ENCODE data around the gene BBS1. TPM values are rescaled to one million over a fixed set of nuclear protein-coding genes. Genes with fewer than 3 reads are reported as not detected.

BBS1 gene
- total and polyA plus RNA-seq, 7 experiments from 2014 or later, result 9.6 to 38.2 (median 22.7) TPM

- Mint-ChIP-seq H3K4me1 (peaks cover 9 to 37% (median 17%) of the 10 kb centered on the region in 7 donors), H3K9me3 (no peaks in the 10 kb centered on the region), H3K4me3 (peak overlapping the region; percentile 86 to 92 (median 90)), H3K27me3 (no peaks in the 10 kb centered on the region), H3K36me3 (peaks cover 0 to 11% (median 0%) of the 10 kb centered on the region in 5 donors), H3K27ac (peak overlapping the region; percentile 75 to 91 (median 88))
- intact Hi-C loops (cut with micrococcal nuclease), result loop anchor here (1.0 to 10.0 kb wide), 9 partner anchors 13 to 199 kb away; partner anchors contain the start of genes ACTN3 (in 2 of the 2), PELI3 (in 2 of the 2), RBM4 (in 2 of the 2) and ZDHHC24 (in 2 of the 2)
- POLR2A ChIA-PET, result interaction anchor here (0.6 to 4.3 kb wide), 12 partner anchors 12 to 199 kb away, joined by 3 to 42 read pairs (median 4); partner anchors contain the start of genes BBS1, CCDC87, CCS and MRPL11
- H3K4me3 ChIP-seq (ENCODE audit: low read length), result peak overlapping the region; percentile 86
- DNase-seq (no peak), ATAC-seq (no peak)
- CTCF ChIA-PET, result interaction anchor here (0.5 to 2.6 kb wide), 9 partner anchors 8 to 537 kb away, joined by 3 to 12 read pairs (median 5); partner anchors contain the start of genes MRPL11, NPAS4, PELI3 and RBM4B
- peaks cover 0 to 4% (median 0%) of the 10 kb centered on the region in 3 experiments for H3K36me3 ChIP-seq (ENCODE audit: control insufficient read depth in 2 of 3, insufficient read depth in 3 of 3, low read length in 3 of 3)
- H3K4me1 ChIP-seq (ENCODE audit: control insufficient read depth in 2 of 2, insufficient read depth in 2 of 2, low read length in 2 of 2), result peaks cover 9 to 14% of the 10 kb centered on the region in 2 donors
- peak overlapping the region; percentile 90 for H3K27ac ChIP-seq (ENCODE audit: low read depth, low read length)
- H3K9me3 ChIP-seq (ENCODE audit: control insufficient read depth in 2 of 3, low read length in 3 of 3), result no peaks in the 10 kb centered on the region
- no peaks in the 10 kb centered on the region for H3K27me3 ChIP-seq (ENCODE audit: control insufficient read depth in 2 of 2, insufficient read depth in 2 of 2, low read length in 2 of 2)
These were observed 30.9 kb upstream of the BBS1 start for GRCh38 chr11:66479394-66480116.

- POLR2A ChIA-PET, result interaction anchor here (0.6 to 4.3 kb wide), 15 partner anchors 13 to 198 kb away, joined by 3 to 42 read pairs (median 4); partner anchors contain the start of genes BBS1, CCDC87, CCS and MRPL11
- Histone ChIP-seq H3K36me3 (ENCODE audit: control insufficient read depth in 2 of 3, insufficient read depth in 3 of 3, low read length in 3 of 3) (peaks cover 0 to 11% (median 0%) of the 10 kb centered on the region in 3 experiments), H3K9me3 (ENCODE audit: control insufficient read depth in 2 of 3, low read length in 3 of 3) (no peaks in the 10 kb centered on the region), H3K27me3 (ENCODE audit: control insufficient read depth in 2 of 2, insufficient read depth in 2 of 2, low read length in 2 of 2) (no peaks in the 10 kb centered on the region), H3K4me3 (ENCODE audit: low read length) (peak within 1 kb of the TSS; percentile 86), H3K4me1 (ENCODE audit: control insufficient read depth in 2 of 2, insufficient read depth in 2 of 2, low read length in 2 of 2) (peaks cover 9 to 14% of the 10 kb centered on the region in 2 donors), H3K27ac (ENCODE audit: low read depth, low read length) (peak within 1 kb of the TSS; percentile 90)
- no peaks in the 10 kb centered on the region for H3K27me3 Mint-ChIP-seq
- peak; percentile 87 to 97 (median 95) for DNase-seq
- peaks cover 0 to 11% (median 0%) of the 10 kb centered on the region in 5 donors for H3K36me3 Mint-ChIP-seq
- ATAC-seq, result peak; percentile 99
- CTCF ChIA-PET, result interaction anchor here (0.5 to 2.6 kb wide), 7 partner anchors 9 to 538 kb away, joined by 3 to 12 read pairs (median 5); partner anchors contain the start of genes MRPL11, NPAS4, PELI3 and RBM4B
- H3K4me1 Mint-ChIP-seq, result peaks cover 9 to 37% (median 17%) of the 10 kb centered on the region in 7 donors
- no peaks in the 10 kb centered on the region for H3K9me3 Mint-ChIP-seq
- peak within 1 kb of the TSS; percentile 86 to 92 (median 90) for H3K4me3 Mint-ChIP-seq
- intact Hi-C loops (cut with micrococcal nuclease), result loop anchor here (1.0 to 10.0 kb wide), 8 partner anchors 14 to 168 kb away; partner anchors contain the start of genes ACTN3 (in 2 of the 2), PELI3 (in 2 of the 2), RBM4 (in 2 of the 2) and ZDHHC24 (in 2 of the 2)
- peak within 1 kb of the TSS; percentile 75 to 91 (median 90) for H3K27ac Mint-ChIP-seq
These were observed 30.1 kb upstream of the BBS1 start, which contains the start of gene DPP3 for GRCh38 chr11:66480117-66480938. Gene DPP3 (plus strand): TSS chr11:66480434. CDS start chr11:66482201, 1,767 bp downstream.

GRCh38 chr11:66484806-66485380, 25.5 kb upstream of the BBS1 start:
- no peak overlapping the region for H3K4me3 ChIP-seq (ENCODE audit: low read length)
- H3K36me3 ChIP-seq (ENCODE audit: control insufficient read depth in 2 of 3, insufficient read depth in 3 of 3, low read length in 3 of 3), result peaks cover 0 to 52% (median 0%) of the 10 kb centered on the region in 3 experiments
- no peak for DNase-seq
- peaks cover 3 to 18% (median 8%) of the 10 kb centered on the region in 7 donors for H3K4me1 Mint-ChIP-seq
- H3K36me3 Mint-ChIP-seq, result peaks cover 0 to 15% (median 0%) of the 10 kb centered on the region in 5 donors
- no peaks in the 10 kb centered on the region for H3K27me3 ChIP-seq (ENCODE audit: control insufficient read depth in 2 of 2, insufficient read depth in 2 of 2, low read length in 2 of 2)
- no peaks in the 10 kb centered on the region for H3K9me3 Mint-ChIP-seq
- no peaks in the 10 kb centered on the region for H3K9me3 ChIP-seq (ENCODE audit: control insufficient read depth in 2 of 3, low read length in 3 of 3)
- intact Hi-C loops (cut with micrococcal nuclease), result loop anchor here in 1 of 2 donors (10.0 kb wide), 1 partner anchor 130 kb away; the partner anchor contains the start of gene RBM14
- ChIA-PET POLR2A (interaction anchor here (0.6 kb wide), 1 partner anchor 10 kb away, joined by 3 read pairs; no protein-coding TSS in a partner anchor), CTCF (no interaction called here)
- H3K27me3 Mint-ChIP-seq, result no peaks in the 10 kb centered on the region
- peaks cover 0 to 7% of the 10 kb centered on the region in 2 donors for H3K4me1 ChIP-seq (ENCODE audit: control insufficient read depth in 2 of 2, insufficient read depth in 2 of 2, low read length in 2 of 2)
- no peak overlapping the region for H3K27ac Mint-ChIP-seq
- H3K4me3 Mint-ChIP-seq, result no peak overlapping the region
- ATAC-seq, result no peak
- H3K27ac ChIP-seq (ENCODE audit: low read depth, low read length), result no peak overlapping the region

GRCh38 chr11:66488957-66489356, 21.5 kb upstream of the BBS1 start:
- Histone ChIP-seq H3K4me3 (ENCODE audit: low read length) (no peak overlapping the region), H3K27ac (ENCODE audit: low read depth, low read length) (no peak overlapping the region), H3K9me3 (ENCODE audit: control insufficient read depth in 2 of 3, low read length in 3 of 3) (no peaks in the 10 kb centered on the region), H3K36me3 (ENCODE audit: control insufficient read depth in 2 of 3, insufficient read depth in 3 of 3, low read length in 3 of 3) (peaks cover 0 to 88% (median 0%) of the 10 kb centered on the region in 3 experiments), H3K27me3 (ENCODE audit: control insufficient read depth in 2 of 2, insufficient read depth in 2 of 2, low read length in 2 of 2) (no peaks in the 10 kb centered on the region), H3K4me1 (ENCODE audit: control insufficient read depth in 2 of 2, insufficient read depth in 2 of 2, low read length in 2 of 2) (no peaks in the 10 kb centered on the region)
- Mint-ChIP-seq H3K4me1 (no peaks in the 10 kb centered on the region), H3K4me3 (no peak overlapping the region), H3K9me3 (no peaks in the 10 kb centered on the region), H3K27ac (no peak overlapping the region), H3K27me3 (no peaks in the 10 kb centered on the region), H3K36me3 (peaks cover 0 to 19% (median 5%) of the 10 kb centered on the region in 5 donors)
- ATAC-seq (no peak), DNase-seq (no peak)
- POLR2A ChIA-PET, result no interaction called here
- intact Hi-C loops (cut with micrococcal nuclease), result loop anchor here in 1 of 2 donors (10.0 kb wide), 1 partner anchor 126 kb away; the partner anchor contains the start of gene RBM14
- CTCF ChIA-PET, result interaction anchor here (0.6 kb wide), 1 partner anchor 134 kb away, joined by 3 read pairs; no protein-coding TSS in a partner anchor

GRCh38 chr11:66489636-66490035, 20.8 kb upstream of the BBS1 start:
- ChIA-PET POLR2A (interaction anchor here (1.0 kb wide), 1 partner anchor 12 kb away, joined by 3 read pairs; no protein-coding TSS in a partner anchor), CTCF (interaction anchor here (0.6 kb wide), 1 partner anchor 345 kb away, joined by 4 read pairs; no protein-coding TSS in a partner anchor)
- H3K27me3 ChIP-seq (ENCODE audit: control insufficient read depth in 2 of 2, insufficient read depth in 2 of 2, low read length in 2 of 2), result no peaks in the 10 kb centered on the region
- no peak for ATAC-seq
- intact Hi-C loops (cut with micrococcal nuclease), result loop anchor here in 1 of 2 donors (10.0 kb wide), 1 partner anchor 125 kb away; the partner anchor contains the start of gene RBM14
- no peak overlapping the region for H3K27ac ChIP-seq (ENCODE audit: low read depth, low read length)
- no peaks in the 10 kb centered on the region for H3K27me3 Mint-ChIP-seq
- H3K27ac Mint-ChIP-seq, result no peak overlapping the region
- H3K4me1 ChIP-seq (ENCODE audit: control insufficient read depth in 2 of 2, insufficient read depth in 2 of 2, low read length in 2 of 2), result no peaks in the 10 kb centered on the region
- DNase-seq, result no peak
- H3K9me3 Mint-ChIP-seq, result no peaks in the 10 kb centered on the region
- no peak overlapping the region for H3K4me3 Mint-ChIP-seq
- no peaks in the 10 kb centered on the region for H3K4me1 Mint-ChIP-seq
- no peak overlapping the region for H3K4me3 ChIP-seq (ENCODE audit: low read length)
- H3K36me3 ChIP-seq (ENCODE audit: control insufficient read depth in 2 of 3, insufficient read depth in 3 of 3, low read length in 3 of 3), result peaks cover 0 to 87% (median 0%) of the 10 kb centered on the region in 3 experiments
- peaks cover 0 to 19% (median 5%) of the 10 kb centered on the region in 5 donors for H3K36me3 Mint-ChIP-seq
- no peaks in the 10 kb centered on the region for H3K9me3 ChIP-seq (ENCODE audit: control insufficient read depth in 2 of 3, low read length in 3 of 3)
